Measurements from ENCODE around the gene NCF2.
"Not testable (repeated sequence)": the region's sequence is repeated elsewhere in the genome, so short reads cannot be mapped to it uniquely, and the experiment has no call there.

NCF2 gene

GRCh38 chr1:183590244-183591191 lies at the start of gene NCF2:
NCF2 (minus strand) TSS chr1:183590459; CDS start chr1:183590329, 130 bp downstream.
- no peak for DNase-seq

GRCh38 chr1:183638649-183639387 lies 48.6 kb upstream of the NCF2 start:
- DNase-seq: no peak

GRCh38 chr1:183636783-183637182 lies 46.5 kb upstream of the NCF2 start:
- DNase-seq: no peak

GRCh38 chr1:183636334-183636682 lies 46.0 kb upstream of the NCF2 start:
- no peak for DNase-seq

- peak; percentile 97 for DNase-seq
These were observed 45.5 kb upstream of the NCF2 start, which contains the start of gene ARPC5 for GRCh38 chr1:183635606-183636333. ARPC5 (minus strand) TSS chr1:183635783; CDS start chr1:183635659, 124 bp downstream.

- DNase-seq: no peak
These were observed 44.9 kb upstream of the NCF2 start for GRCh38 chr1:183635099-183635605.

- DNase-seq: no peak
These were observed 44.3 kb upstream of the NCF2 start for GRCh38 chr1:183634429-183635065.

- no peak for DNase-seq
These were observed 43.6 kb upstream of the NCF2 start for GRCh38 chr1:183633676-183634343.

- DNase-seq: no peak
These were observed 42.7 kb upstream of the NCF2 start for GRCh38 chr1:183632964-183633363.

- DNase-seq: no peak
These were observed 41.9 kb upstream of the NCF2 start for GRCh38 chr1:183632114-183632513.

GRCh38 chr1:183630748-183631147 lies 40.5 kb upstream of the NCF2 start:
- DNase-seq: no peak

- no peak for DNase-seq
These were observed 38.3 kb upstream of the NCF2 start for GRCh38 chr1:183628537-183628936.

- not testable (repeated sequence) for DNase-seq
These were observed 36.0 kb upstream of the NCF2 start for GRCh38 chr1:183626236-183626635.

GRCh38 chr1:183622884-183623785 lies 32.9 kb upstream of the NCF2 start:
- peak; percentile 34 for DNase-seq

- DNase-seq: no peak
These were observed 31.8 kb upstream of the NCF2 start for GRCh38 chr1:183622013-183622412.

- no peak for DNase-seq
These were observed 30.1 kb upstream of the NCF2 start for GRCh38 chr1:183620311-183620710.

GRCh38 chr1:183619781-183620180 lies 29.5 kb upstream of the NCF2 start:
- DNase-seq: no peak

- DNase-seq: not testable (repeated sequence)
These were observed 27.9 kb upstream of the NCF2 start for GRCh38 chr1:183618202-183618601.

GRCh38 chr1:183612975-183613374 lies 22.7 kb upstream of the NCF2 start:
- DNase-seq: not testable (repeated sequence)

GRCh38 chr1:183612407-183612806 lies 22.1 kb upstream of the NCF2 start:
- DNase-seq: no peak

- no peak for DNase-seq
These were observed 20.8 kb upstream of the NCF2 start for GRCh38 chr1:183611021-183611420.

Measured in NCI-H2107 (cell line).